H1 (cell line): Measurements from ENCODE around the gene DENND1A. TPM values are rescaled to one million over a fixed set of nuclear protein-coding genes. Genes with fewer than 3 reads are reported as not detected.

ENCODE experiments used
- ATF2 ChIP-seq: IDR thresholded peaks from 2 replicates; pipeline ENCODE4 v1.6.1; 2012; ENCODE audit warnings: low read length, inconsistent platforms
- BACH1 ChIP-seq: IDR thresholded peaks from 2 replicates; pipeline ENCODE4 v1.6.1; 2012; ENCODE audit warnings: low read length, improper control_type of control experiment
- NANOG ChIP-seq: IDR thresholded peaks from 2 replicates; pipeline ENCODE4 v1.6.1; 2011; ENCODE audit warnings: low read length, low read depth, mild to moderate bottlenecking, inconsistent platforms; ENCODE audit not compliant: insufficient read depth, poor library complexity, severe bottlenecking
- SP1 ChIP-seq: IDR thresholded peaks from 2 replicates; pipeline ENCODE4 v1.6.1; 2011; ENCODE audit warnings: low read depth, low read length
- polyA plus RNA-seq, 7 experiments: library from polyadenylated mRNA; depleted of rRNA in 3 of 7; stranded (reverse) in 5 of 7; unstranded in 2 of 7; fragments of >200 nt in 5 of 7; fragments of 200-250 nt in 2 of 7; gene quantifications; 1 replicate in 5 of 7; 2 replicates in 1 of 7; 4 replicates in 1 of 7; pipeline versions ENCODE4 v1.2.1 to v1.2.3, GENCODE V29; 2011 to 2013; ENCODE audit warnings: missing spikeins in 2 of 7, mixed read lengths in 2 of 7
- total RNA-seq: library from RNA; stranded (reverse); fragmentation: NEBNext Ultra II Directional; extraction: Animal tissue kit (Norgen Biotek cat#: 25700); gene quantifications from 2 replicates; pipeline ENCODE4 v1.2.1, GENCODE V29; 2021

Gene DENND1A
- total and polyA plus RNA-seq, 2 of the 8 experiments (the other 6 are each of a cell fraction or from before 2014, with no cell fraction given) = 24.1 to 26.4 TPM

- TF ChIP-seq BACH1 = no peak
- no peak for TF ChIP-seq SP1
- no peak for TF ChIP-seq NANOG
- TF ChIP-seq ATF2 = no peak
Observed at GRCh38 chr9:123861086-123861755, 68.7 kb downstream of the DENND1A start (continued).
